ENCODE measurements around the gene ZNF575. TPM values are rescaled to one million over a fixed set of nuclear protein-coding genes. Genes with fewer than 3 reads are reported as not detected.

The ZNF575 gene
- total RNA-seq, 2 experiments from 2014 or later, result 2.0 TPM; not detected in 1

- Histone ChIP-seq H3K4me1 (ENCODE audit: insufficient read depth, low read length, poor library complexity, severe bottlenecking) (peaks cover 8% of the 10 kb centered on the region), H3K27ac (ENCODE audit: low read depth, low read length, poor library complexity, severe bottlenecking) (no peak overlapping the region), H3K4me2 (ENCODE audit: low read length) (no peak overlapping the region), H3K4me3 (ENCODE audit: low read depth, low read length, poor library complexity, severe bottlenecking) (no peak overlapping the region), H3K9me2 (ENCODE audit: insufficient read depth, low read length) (no peaks in the 10 kb centered on the region), H3K9me3 (ENCODE audit: low read length) (no peaks in the 10 kb centered on the region), H3K79me2 (ENCODE audit: insufficient read depth, low read depth, low read length) (no peaks in the 10 kb centered on the region), H2AFZ (ENCODE audit: low read length) (no peak overlapping the region), H4K20me1 (ENCODE audit: insufficient read depth, low read length) (no peaks in the 10 kb centered on the region), H3K36me3 (ENCODE audit: insufficient read depth, low read length) (peaks cover 53% of the 10 kb centered on the region)
- POLR2A ChIA-PET, result interaction anchor here (0.7 to 0.8 kb wide), 2 partner anchors 80 to 235 kb away, joined by 3 read pairs; no protein-coding TSS in a partner anchor
- intact Hi-C loops (cut with micrococcal nuclease; ENCODE audit: unreplicated experiment), result no loop called here
- CTCF ChIA-PET (ENCODE audit: unreplicated experiment), result interaction anchor here (1.1 kb wide), 1 partner anchor 25 kb away, joined by 3 read pairs; no protein-coding TSS in a partner anchor
- DNase-seq (ENCODE audit: low spot score), result no peak
- TF ChIP-seq CTCF (conservative IDR thresholded peaks at IDR 0.05; ENCODE audit: low read length) (no peak), EZH2phosphoT487 (IDR thresholded peaks at IDR 0.05; ENCODE audit: borderline replicate concordance, low read depth, low read length) (no peak)
- no TSS peak for BruUV-seq (replicated peaks)
Observed at GRCh38 chr19:43560687-43561086, 27.7 kb downstream of the ZNF575 start.

- Histone ChIP-seq H3K36me3 (ENCODE audit: insufficient read depth, low read length) (peaks cover 49% of the 10 kb centered on the region), H4K20me1 (ENCODE audit: insufficient read depth, low read length) (no peaks in the 10 kb centered on the region), H3K27ac (ENCODE audit: low read depth, low read length, poor library complexity, severe bottlenecking) (no peak overlapping the region), H2AFZ (ENCODE audit: low read length) (no peak overlapping the region), H3K9me3 (ENCODE audit: low read length) (no peaks in the 10 kb centered on the region), H3K79me2 (ENCODE audit: insufficient read depth, low read depth, low read length) (no peaks in the 10 kb centered on the region), H3K4me1 (ENCODE audit: insufficient read depth, low read length, poor library complexity, severe bottlenecking) (peaks cover 8% of the 10 kb centered on the region), H3K9me2 (ENCODE audit: insufficient read depth, low read length) (no peaks in the 10 kb centered on the region), H3K4me3 (ENCODE audit: low read depth, low read length, poor library complexity, severe bottlenecking) (no peak overlapping the region), H3K4me2 (ENCODE audit: low read length) (no peak overlapping the region)
- no peak for DNase-seq (ENCODE audit: low spot score)
- TF ChIP-seq EZH2phosphoT487 (IDR thresholded peaks at IDR 0.05; ENCODE audit: borderline replicate concordance, low read depth, low read length) (no peak), CTCF (conservative IDR thresholded peaks at IDR 0.05; ENCODE audit: low read length) (no peak)
- ChIA-PET CTCF (ENCODE audit: unreplicated experiment) (interaction anchor here (1.1 kb wide), 1 partner anchor 26 kb away, joined by 3 read pairs; no protein-coding TSS in a partner anchor), POLR2A (interaction anchor here (0.8 kb wide), 1 partner anchor 234 kb away, joined by 3 read pairs; no protein-coding TSS in a partner anchor)
- no TSS peak for BruUV-seq (replicated peaks)
- intact Hi-C loops (cut with micrococcal nuclease; ENCODE audit: unreplicated experiment), result no loop called here
Observed at GRCh38 chr19:43561139-43561970, 28.4 kb downstream of the ZNF575 start.

GRCh38 chr19:43562226-43562697 lies 29.3 kb downstream of the ZNF575 start:
- intact Hi-C loops (cut with micrococcal nuclease; ENCODE audit: unreplicated experiment), result no loop called here
- H2AFZ ChIP-seq (ENCODE audit: low read length), result no peak overlapping the region
- no peak overlapping the region for H3K4me3 ChIP-seq (ENCODE audit: low read depth, low read length, poor library complexity, severe bottlenecking)
- H3K4me2 ChIP-seq (ENCODE audit: low read length), result no peak overlapping the region; the same call in 1 of the 2 replicates
- H3K4me1 ChIP-seq (ENCODE audit: insufficient read depth, low read length, poor library complexity, severe bottlenecking), result peaks cover 8% of the 10 kb centered on the region
- H4K20me1 ChIP-seq (ENCODE audit: insufficient read depth, low read length), result no peaks in the 10 kb centered on the region
- no peaks in the 10 kb centered on the region for H3K79me2 ChIP-seq (ENCODE audit: insufficient read depth, low read depth, low read length)
- H3K27ac ChIP-seq (ENCODE audit: low read depth, low read length, poor library complexity, severe bottlenecking), result no peak overlapping the region
- ChIA-PET POLR2A (no interaction called here), CTCF (ENCODE audit: unreplicated experiment) (no interaction called here)
- no TSS peak for BruUV-seq (replicated peaks)
- no peaks in the 10 kb centered on the region for H3K9me3 ChIP-seq (ENCODE audit: low read length)
- no peaks in the 10 kb centered on the region for H3K9me2 ChIP-seq (ENCODE audit: insufficient read depth, low read length)
- peaks cover 48% of the 10 kb centered on the region for H3K36me3 ChIP-seq (ENCODE audit: insufficient read depth, low read length)
- TF ChIP-seq EZH2phosphoT487 (IDR thresholded peaks at IDR 0.05; ENCODE audit: borderline replicate concordance, low read depth, low read length), result no peak
- no peak for TF ChIP-seq CTCF (conservative IDR thresholded peaks at IDR 0.05; ENCODE audit: low read length)
- DNase-seq (ENCODE audit: low spot score), result no peak

All from OCI-LY7 (cell line).